Sigmoid colon (tissue), 4 donors: ENCODE data around the gene CEP112.

Experiments used
- CTCF ChIP-seq, 4 experiments: fragments of 450-650 bp in 3 of 4; fragments of 200-600 bp in 1 of 4; IDR thresholded peaks; one replicate each; pipeline ENCODE4 v1.5.1; 2016 to 2019; ENCODE audit warnings: antibody characterized with exemption in 4 of 4, mild to moderate bottlenecking in 3 of 4, moderate library complexity in 2 of 4
- EP300 ChIP-seq, 4 donors: sonication (generic); formaldehyde crosslinking; IDR thresholded peaks; one replicate each; pipeline ENCODE4 v1.6.1; 2017; ENCODE audit warnings: antibody characterized with exemption in 4 of 4
- POLR2A ChIP-seq, 2 donors: fragments of 450-650 bp; IDR thresholded peaks; one replicate each; pipeline ENCODE4 v1.6.1; 2016; ENCODE audit warnings: antibody characterized with exemption in 2 of 2, mild to moderate bottlenecking in 2 of 2, moderate library complexity in 2 of 2
- POLR2AphosphoS5 ChIP-seq, 4 donors: sonication (generic); formaldehyde crosslinking; IDR thresholded peaks; one replicate each; pipeline ENCODE4 v1.6.1; 2017; ENCODE audit warnings: antibody characterized with exemption in 4 of 4

- TF ChIP-seq CTCF (IDR thresholded peaks at IDR 0.05) = no peak
- TF ChIP-seq POLR2AphosphoS5 (IDR thresholded peaks at IDR 0.05) = no peak
- TF ChIP-seq POLR2A (IDR thresholded peaks at IDR 0.05) = no peak
- no peak for TF ChIP-seq EP300 (IDR thresholded peaks at IDR 0.05)
These were observed 420.2 kb downstream of the CEP112 start for GRCh38 chr17:65771704-65772103.
